ENCODE results near the gene SARM1.

DNA sequence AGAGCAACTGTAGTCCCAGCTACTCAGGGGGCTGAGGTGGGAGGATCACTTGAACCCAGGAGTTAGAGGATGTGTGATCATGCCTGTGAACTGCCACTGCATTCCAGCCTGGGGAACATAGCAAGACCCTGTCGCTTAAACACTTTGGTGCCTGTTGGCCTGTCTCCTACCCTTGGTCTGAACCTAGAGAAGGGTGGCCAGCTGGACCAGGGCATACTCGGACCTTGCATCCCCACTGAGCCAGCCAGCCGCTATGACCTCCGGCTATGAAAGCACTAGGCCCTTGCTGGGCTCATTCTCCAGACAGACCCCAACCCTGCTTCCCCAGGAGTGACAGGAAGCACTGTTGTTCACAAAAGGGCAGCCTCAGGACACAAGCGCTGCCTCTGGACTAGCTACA is 40.8 kb upstream of the SARM1 start:
- TF ChIP-seq, protein P1, sequence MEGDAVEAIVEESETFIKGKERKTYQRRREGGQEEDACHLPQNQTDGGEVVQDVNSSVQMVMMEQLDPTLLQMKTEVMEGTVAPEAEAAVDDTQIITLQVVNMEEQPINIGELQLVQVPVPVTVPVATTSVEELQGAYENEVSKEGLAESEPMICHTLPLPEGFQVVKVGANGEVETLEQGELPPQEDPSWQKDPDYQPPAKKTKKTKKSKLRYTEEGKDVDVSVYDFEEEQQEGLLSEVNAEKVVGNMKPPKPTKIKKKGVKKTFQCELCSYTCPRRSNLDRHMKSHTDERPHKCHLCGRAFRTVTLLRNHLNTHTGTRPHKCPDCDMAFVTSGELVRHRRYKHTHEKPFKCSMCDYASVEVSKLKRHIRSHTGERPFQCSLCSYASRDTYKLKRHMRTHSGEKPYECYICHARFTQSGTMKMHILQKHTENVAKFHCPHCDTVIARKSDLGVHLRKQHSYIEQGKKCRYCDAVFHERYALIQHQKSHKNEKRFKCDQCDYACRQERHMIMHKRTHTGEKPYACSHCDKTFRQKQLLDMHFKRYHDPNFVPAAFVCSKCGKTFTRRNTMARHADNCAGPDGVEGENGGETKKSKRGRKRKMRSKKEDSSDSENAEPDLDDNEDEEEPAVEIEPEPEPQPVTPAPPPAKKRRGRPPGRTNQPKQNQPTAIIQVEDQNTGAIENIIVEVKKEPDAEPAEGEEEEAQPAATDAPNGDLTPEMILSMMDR (IDR thresholded peaks at IDR 0.05; ENCODE audit: control extremely low read depth in 1 of 3, insufficient read depth in 1 of 3, low read depth in 1 of 3, low read length in 3 of 3): no peak
- TF ChIP-seq CREB1 (IDR thresholded peaks at IDR 0.05) (no peak), EZH2 (IDR thresholded peaks at IDR 0.05; ENCODE audit: low read depth, low read length, severe bottlenecking) (no peak), RBBP5 (IDR thresholded peaks at IDR 0.05; ENCODE audit: borderline replicate concordance, low read depth, low read length) (no peak), TAF1 (IDR thresholded peaks at IDR 0.05; ENCODE audit: low read depth, low read length) (no peak), POLR2A (IDR thresholded peaks at IDR 0.05; ENCODE audit: control extremely low read depth in 1 of 2, low read depth in 2 of 2, low read length in 2 of 2) (peak in 1 of 2 experiments; percentile 50; a peak in 1 of 3 replicates), KDM1A (IDR thresholded peaks at IDR 0.05; ENCODE audit: borderline replicate concordance, low read length) (no peak), EP300 (IDR thresholded peaks at IDR 0.05; ENCODE audit: borderline replicate concordance in 1 of 2, low read depth in 2 of 2, low read length in 2 of 2) (no peak), TAF7 (optimal IDR thresholded peaks at IDR 0.05; ENCODE audit: borderline replicate concordance, low read depth, low read length) (no peak), BACH1 (IDR thresholded peaks at IDR 0.05; ENCODE audit: low read length) (no peak), JUND (IDR thresholded peaks at IDR 0.05; ENCODE audit: low read length) (no peak), HDAC2 (IDR thresholded peaks at IDR 0.05; ENCODE audit: borderline replicate concordance in 1 of 2, low read depth in 2 of 2, low read length in 2 of 2) (no peak), SUZ12 (IDR thresholded peaks at IDR 0.05; ENCODE audit: low read length) (no peak)

Data from H1 (cell line).